HG02763 (cell line): ENCODE measurements around the gene DRAXIN.

ENCODE experiments used
- ATAC-seq: cut with Tn5 transposase; IDR thresholded peaks from one replicate; pipeline ENCODE4 v1.9.1; 2021; ENCODE audit warnings: mild to moderate bottlenecking, moderate library complexity; ENCODE audit not compliant: unreplicated experiment

DRAXIN gene

DNA sequence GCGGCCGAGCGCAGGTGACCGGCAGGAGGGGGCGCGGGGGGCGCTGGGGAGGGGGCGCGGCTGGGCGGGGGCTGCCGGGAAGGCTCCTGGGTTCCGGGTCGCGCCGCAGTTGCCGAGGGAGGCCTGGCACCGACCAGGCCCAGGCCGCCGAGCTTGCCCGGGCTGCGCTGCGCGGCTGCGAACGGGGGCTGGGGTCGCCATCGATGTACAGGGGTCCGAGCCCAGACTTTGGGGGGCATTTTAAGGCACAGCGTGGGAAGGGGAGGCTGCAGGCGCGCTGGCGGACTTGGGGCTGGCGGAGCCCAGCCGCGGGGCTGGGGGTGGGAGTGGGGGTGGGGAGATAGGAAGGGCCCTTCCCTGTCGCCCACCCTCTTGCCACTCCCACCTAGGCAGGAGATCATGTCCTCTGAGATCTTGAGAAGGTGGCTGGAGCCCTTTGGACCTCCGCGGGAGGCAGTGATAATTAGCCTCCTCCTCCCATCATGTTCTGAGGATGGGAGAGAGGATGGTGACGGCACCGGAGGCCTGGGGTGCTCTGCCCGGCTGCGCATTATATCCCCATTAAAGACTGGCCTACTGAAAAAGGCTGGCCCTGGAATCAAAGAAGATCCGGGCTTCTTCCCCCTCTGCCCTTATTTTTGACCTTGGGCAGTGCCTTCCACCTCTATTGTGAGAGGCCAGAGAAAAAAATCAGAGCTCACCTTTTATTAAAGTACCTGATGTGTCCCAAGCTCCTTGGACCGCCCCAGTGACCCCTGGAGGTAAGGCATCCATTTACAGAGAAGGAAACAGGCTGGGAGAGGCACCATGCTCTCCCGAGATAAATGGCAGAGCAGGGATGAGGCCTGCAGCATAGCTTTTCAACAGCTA lies 36.3 kb upstream of the DRAXIN start:
- no peak for ATAC-seq

DNA sequence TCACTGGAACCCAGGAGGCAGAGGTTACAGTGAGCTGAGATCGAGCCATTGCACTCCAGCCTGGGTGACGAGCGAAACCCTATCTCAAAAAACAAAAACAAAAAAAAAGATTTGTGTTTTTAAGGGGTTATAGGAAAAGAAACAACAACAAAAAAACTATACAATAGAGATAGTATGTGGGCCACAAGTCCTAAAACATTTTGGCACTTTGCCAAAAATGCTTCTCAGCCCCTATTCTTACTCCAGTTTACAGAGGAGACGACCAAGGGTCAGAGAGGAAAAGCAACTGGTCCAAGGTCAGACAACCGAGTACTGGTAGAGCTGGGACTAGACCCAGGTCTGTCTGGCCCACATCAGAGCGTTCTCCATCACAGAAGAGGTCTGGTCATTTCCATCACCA lies 33.9 kb upstream of the DRAXIN start:
- no peak for ATAC-seq

DNA sequence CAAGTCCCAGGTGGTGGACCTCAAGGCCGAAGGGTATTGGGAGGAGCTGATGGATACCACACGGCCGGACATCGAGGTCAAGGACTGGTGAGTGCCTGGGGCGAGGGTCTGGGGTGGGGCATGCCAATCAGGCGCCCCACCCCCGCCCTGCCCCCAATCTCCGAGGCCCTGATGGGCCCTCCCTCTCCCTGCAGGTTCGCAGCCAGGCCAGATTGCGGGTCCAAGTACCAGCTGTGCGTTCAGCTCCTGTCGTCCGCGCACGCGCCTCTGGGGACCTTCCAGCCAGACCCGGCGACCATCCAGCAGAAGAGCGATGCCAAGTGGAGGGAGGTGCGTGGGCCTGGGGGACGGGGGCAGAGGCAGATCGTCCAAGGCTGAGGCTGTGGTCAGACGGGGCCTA lies 33.0 kb upstream of the DRAXIN start:
- no peak for ATAC-seq

DNA sequence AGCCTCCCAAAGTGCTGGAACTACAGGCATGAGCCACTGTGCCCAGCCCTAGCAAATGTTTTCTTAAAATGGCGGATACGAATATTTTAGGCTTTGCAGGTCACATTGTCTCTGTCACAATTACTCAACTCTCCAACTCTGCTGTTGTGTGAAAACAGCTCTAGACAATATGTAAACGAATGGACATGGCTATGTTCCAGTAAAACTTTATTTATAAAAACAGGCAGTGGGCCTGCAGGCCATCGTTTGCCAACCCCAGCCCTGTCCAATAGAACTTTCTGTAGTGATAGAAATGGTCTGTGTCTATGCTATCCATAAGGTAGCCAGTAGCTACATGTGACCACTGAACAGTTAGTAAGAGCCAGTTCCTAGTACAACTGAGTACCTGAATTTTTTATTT lies 31.8 kb upstream of the DRAXIN start:
- ATAC-seq, result no peak

DNA sequence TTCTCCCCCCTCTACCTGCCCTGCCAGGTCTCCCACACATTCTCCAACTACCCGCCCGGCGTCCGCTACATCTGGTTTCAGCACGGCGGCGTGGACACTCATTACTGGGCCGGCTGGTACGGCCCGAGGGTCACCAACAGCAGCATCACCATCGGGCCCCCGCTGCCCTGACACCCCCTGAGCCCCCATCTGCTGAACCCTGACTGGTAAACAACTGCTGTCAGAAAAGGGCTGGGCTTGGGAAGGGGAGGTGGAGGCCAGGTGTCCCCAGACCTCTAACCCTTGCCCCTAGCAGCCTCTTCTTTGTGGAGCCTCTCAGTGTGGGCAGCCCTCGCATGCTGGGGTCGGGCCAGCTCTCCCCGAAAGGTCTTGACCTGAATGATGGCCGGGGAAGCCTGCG lies 30.4 kb upstream of the DRAXIN start:
- no peak for ATAC-seq

DNA sequence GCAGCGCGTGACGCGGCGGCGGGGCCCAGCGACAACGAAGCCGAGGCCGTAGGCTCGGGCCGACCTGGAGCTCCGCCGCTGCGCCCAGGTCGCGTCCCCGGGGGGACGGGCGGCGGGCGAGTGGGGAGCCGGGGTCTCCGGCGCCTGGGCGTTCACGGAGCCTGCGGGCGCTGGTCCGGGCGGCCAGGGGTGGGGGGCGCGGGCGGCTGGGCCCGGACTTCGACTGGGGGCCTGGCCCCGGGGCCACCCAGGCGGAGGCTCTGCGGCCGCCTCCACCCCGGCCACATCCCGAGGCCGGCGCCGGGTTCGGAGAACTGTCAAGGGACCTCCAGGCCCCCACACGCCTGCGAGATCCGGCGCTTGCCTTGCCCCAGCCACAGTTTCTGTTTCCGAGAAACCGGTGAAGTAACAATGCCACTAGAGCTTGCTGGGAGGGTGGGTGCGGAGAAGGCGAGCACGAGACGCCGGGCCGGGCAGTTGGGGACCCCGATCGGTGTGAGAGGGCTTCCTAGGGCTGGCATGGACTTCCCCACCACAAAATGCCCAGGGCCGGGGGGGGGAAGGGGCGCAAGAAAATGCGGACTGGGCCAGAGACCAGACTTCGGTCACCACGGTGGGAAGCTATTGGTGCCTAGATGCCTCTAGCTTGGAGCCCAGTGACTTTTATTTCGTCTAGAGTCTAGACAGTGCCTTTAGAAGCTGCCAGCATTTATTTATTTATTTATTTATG lies 27.0 kb upstream of the DRAXIN start:
- peak; percentile 34 for ATAC-seq

DNA sequence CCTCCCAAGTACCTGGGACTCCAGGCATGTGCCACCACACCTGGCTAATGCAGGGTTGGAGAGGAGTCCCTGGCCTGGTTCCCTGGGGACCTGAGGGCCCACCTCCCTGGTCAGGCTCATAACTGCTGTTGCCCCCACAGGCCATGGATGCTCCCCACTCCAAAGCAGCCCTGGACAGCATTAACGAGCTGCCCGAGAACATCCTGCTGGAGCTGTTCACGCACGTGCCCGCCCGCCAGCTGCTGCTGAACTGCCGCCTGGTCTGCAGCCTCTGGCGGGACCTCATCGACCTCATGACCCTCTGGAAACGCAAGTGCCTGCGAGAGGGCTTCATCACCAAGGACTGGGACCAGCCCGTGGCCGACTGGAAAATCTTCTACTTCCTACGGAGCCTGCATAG lies 23.0 kb upstream of the DRAXIN start:
- no peak for ATAC-seq

DNA sequence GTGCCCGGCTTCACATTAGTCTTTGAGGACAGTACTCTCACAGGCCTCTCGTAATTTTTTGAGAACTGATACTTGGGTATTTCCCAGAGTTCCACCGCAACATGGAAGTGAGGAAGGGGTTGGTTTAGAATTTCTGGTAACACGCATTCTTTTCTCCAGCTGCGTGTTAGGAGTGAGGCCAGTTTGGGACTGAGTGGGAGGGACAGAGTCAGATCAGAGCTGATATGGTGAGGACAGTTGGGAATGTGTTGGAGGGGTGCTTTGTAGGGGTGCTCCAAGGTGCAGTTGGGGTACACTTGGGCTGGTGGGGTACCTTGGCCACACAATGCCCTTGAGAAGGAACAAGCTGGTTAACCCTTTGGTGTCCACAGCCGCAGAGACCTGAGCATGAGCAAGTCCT lies 20.8 kb upstream of the DRAXIN start:
- no peak for ATAC-seq

DNA sequence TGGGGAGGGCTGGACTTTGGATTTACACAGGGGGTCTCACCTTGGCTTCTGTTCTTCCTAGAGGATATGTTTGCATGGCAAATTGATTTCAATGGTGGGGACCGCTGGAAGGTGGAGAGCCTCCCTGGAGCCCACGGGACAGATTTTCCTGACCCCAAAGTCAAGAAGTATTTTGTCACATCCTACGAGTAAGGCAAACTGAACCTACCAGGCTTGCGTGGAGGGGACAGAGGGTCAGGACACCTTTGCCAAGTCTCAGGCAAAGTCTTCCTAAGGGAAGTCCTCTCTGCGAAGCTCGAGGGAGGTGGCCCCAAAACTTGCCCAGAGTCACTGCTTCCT lies 20.3 kb upstream of the DRAXIN start:
- ATAC-seq, result no peak

DNA sequence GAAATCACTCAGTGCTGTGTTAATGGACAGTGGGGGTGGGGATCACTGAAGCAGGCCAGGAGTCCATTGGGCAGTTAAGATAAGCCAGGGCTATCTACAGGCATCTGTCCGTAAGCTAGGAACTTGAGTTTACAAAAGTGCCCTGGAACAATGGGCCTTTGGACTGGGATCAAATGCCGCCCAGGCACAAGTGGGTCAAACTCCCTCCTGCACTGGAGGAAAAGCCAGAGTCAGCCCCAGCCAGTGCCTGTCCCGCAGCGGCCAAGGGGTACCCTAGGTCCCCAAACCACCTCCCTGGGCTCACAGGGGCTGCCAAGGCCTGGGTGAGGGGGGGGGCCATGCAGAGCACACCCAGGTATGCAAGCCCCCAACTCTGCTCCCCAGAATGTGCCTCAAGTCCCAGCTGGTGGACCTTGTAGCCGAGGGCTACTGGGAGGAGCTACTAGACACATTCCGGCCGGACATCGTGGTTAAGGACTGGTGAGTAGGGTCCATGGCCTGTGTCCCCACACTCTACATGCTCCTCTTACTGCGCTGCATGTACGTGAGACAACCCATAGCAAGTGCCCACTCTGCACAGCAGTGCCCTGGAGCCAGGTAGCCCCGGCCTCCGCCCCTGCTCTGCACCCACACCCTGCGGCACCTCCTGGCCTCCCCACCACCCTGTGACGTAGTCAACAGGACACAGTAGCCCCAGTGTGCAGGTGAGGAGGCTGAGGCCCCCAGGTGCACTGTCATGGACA lies 19.8 kb upstream of the DRAXIN start:
- no peak for ATAC-seq

DNA sequence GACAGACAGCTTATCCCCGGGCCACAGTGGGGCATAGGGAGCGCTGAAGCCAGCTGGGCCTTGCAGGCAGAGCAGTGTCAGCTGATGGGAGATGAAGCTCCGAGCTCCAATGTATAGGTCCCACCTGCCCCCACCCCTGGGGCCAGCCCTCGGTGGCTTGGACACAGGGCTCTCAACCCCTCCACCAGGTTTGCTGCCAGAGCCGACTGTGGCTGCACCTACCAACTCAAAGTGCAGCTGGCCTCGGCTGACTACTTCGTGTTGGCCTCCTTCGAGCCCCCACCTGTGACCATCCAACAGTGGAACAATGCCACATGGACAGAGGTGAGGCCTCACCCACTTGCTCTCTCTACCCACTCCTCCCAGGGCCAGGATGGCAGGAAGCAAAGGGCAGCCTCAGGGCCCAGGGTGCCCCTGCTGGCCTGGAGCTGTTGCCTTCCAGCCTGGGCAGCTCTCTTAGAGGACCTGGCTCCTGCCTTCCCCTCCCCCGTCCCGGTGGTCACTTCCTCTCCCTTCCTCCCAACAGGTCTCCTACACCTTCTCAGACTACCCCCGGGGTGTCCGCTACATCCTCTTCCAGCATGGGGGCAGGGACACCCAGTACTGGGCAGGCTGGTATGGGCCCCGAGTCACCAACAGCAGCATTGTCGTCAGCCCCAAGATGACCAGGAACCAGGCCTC lies 18.3 kb upstream of the DRAXIN start:
- ATAC-seq, result no peak

DNA sequence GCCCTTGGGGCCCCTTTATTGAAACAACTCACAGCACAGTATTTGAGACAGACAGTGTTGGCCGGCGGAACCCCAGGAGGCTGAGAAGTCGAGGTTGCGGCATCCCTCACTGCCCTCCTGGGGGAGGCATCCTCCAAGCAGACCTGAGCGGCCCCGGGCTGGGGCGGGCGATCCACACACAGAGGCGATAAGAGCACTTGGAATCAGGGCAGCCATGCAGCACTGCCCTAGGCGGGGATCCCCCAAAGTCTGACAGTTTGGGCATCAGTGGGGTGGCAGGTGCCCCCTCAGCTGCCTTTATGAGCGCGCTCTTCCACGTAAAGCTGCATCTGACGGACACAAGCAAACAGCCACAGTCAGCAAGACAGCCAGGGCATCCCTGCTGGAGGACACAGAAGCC lies 17.0 kb upstream of the DRAXIN start:
- ATAC-seq, result no peak

DNA sequence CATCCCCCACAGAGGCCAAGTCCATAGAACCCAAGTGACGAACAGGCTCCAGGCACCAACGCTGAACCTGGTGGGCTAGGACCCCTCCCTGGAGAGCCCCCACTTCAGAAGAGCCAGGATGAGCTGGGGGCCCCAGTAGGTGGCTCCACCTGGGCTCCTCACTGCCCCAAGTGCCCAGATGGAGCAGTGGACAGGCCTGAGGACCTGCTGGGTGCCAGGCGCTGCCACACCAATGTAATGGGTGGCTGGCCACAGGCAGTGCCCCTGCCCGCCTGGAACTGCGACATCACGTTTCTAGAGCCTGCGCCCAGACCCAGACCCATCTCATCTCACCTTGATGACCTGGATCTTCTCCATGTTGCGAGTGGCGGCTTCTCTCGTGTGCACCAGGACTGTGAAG lies 16.2 kb upstream of the DRAXIN start:
- ATAC-seq, result no peak

DNA sequence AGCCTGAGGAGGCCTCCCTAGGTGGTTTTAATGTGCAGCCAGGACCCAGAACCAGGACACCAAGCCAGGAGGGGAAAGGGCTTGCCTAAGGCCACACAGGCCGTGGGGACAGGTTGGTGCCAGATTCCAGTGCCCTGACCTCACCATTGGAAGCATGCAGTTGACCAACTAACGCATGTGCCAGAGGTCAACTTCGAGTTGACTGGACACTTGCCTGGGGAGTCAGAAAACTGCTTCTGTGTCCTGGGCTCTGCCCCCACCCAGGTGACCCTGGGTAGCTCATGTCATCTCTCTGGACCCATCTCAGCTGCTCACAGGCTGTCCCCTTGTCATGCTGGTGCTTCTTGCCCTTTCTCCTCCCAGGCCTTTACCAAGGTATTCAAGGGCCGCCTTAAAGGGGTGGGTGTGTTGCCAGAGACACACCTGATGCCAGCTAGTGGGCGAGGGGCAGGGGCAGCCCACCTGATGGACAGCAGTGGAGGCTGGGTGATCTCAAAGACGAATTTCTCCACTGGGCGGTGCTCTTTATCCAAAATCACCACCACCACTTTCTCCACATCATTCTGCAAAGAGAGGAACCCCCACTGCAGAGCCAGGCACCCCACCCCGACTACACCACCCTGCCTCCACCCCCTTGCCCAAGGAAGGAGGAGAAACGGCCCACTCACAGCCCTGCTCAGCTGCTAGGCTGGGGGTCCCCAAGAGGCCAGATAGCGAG lies 15.0 kb upstream of the DRAXIN start:
- no peak for ATAC-seq

DNA sequence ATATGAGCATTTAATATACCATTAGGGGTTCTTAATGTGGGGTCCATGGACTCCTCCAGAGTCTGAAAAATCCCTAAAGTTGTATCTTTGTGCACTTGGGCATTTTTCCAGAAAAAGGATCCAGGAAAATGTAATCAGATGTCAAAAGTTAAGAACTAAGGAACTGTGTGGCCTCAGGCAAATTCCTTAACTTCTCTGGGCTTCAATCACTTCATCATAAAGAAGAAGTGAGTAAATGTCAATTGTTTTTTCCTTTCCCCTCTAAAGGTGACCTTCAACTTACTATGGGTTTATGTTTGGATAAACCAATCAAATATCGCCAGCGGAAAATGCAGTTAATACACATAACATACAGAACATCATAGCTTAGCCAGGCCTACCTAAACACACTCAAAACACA lies 13.1 kb upstream of the DRAXIN start:
- ATAC-seq, result no peak

DNA sequence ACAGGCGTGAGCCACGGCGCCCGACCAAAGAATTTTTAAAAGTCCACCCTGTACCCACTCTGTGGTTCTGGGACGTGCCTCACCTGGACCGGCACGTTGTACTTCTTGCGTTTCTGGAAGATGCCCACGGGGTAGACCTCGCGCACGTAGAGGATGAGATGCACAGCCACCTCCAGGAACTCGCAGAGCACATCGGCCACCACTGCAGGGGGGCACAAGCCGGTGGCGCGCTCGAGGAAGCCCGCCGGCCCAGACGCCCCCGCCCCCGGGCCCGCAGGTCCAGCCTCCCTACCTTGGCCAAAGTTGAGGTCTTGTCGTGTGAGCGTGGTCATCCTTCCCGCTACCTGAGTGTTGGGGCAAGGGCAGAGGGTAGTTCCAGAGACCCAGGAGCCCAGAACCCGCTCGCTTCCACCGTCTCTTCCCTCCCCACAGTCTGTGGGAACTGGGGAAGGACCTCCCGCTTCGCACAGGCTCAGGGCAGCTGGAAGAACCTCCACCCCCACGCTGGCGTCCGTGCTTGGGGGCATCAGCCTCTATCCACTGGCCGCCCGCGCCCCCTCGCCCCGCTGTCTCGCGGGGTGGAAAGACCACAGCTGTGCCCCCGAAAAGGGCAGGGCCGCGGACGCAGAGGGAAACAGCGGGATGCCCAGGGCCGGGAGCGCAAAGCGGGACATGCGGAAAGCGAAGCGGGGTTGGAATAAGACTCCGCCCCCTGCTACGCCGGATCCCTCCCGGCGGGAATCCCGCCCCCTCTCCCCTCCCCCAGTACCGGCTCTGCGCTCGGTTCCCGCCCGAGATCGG lies 11.0 kb upstream of the DRAXIN start:
- ATAC-seq, result peak; percentile 25

DNA sequence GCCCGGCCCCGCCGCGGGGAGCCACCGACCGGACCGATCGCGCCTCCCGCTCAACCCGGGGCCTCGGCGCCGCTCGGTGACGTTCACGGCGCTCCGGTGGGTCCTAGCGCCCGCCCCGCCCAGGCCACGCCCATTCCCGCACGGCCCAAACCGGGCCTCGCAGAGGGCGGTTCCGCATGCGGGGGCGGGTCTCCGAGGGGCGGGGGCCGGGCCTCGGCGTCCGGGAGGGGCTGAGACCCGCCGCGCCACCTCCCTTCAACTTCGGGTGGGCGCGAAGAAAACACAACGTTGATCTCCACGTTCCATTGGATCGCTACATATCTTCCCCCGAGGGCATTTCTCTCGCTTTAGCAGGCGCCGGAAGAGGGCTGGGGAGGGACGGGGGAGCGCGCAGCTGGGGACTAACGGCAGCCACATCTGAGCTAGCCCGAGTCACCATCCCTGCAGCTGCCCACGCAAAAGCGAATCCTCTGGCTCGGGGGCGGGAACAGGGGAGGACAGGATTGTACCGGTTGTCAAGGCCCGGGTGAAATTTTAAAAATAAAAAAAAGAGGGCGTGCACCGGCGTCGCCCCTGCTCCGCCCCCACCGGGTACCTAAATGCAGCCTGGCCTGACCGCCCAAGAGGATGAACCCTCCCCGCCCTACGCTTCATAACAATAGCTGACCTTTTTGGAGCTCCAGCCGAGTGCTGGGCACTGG lies 10.3 kb upstream of the DRAXIN start, which contains the start of gene MAD2L2:
MAD2L2 (minus strand) TSS at position 78 of the 701 bp plus-strand sequence. CDS start 547 bp downstream, outside the sequence.
- peak; percentile 78 for ATAC-seq

DNA sequence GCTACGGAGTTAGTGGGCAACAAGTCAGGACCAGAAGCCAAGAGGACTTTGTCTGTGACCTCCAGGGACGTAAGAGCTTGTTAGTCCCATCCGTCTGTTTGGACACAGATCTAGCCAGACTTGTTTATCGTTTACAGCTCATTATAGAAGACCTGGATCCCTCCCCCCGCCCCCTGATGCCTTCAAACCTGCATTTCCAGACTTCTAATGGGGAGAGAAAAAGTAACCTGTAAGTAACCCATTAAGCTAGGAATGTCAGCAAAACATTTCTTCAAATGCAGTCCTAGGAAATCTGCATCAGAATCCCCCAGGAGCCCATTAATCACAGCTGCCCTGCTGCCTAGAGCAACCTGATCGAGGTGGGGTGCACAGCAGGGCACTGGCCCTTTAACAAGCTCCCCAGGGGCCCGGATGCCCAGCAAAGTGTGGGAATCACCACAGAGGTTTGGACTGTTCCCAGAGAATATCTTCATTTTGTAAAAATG lies 9.2 kb upstream of the DRAXIN start:
- ATAC-seq, result no peak

DNA sequence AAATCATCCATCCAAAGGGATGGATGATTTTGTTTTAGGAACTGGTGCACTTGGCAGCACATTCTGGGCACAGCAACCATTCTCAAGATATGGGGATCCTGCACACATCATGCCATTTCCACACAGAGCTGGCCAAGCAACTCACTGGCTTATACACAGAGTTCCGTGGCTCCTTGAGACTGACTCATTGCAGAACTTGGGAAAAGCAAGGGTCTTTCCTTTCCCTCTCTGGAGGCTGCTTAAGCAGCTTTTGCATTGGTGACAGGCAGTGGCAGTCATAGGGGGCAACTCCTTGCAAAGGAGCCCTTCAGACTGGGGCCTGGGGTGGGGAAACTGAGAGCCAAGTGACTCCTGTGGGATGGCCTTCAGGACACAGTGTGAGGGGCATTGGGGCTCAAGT lies 8.7 kb upstream of the DRAXIN start:
- ATAC-seq, result no peak
